ENCODE measurements around the gene ZDHHC16. TPM values are rescaled to one million over a fixed set of nuclear protein-coding genes. Genes with fewer than 3 reads are reported as not detected.
A peak's percentile ranks its signal among the peaks of the same experiment; 100 is the strongest.

ZDHHC16 gene
- total and polyA plus RNA-seq, 9 donors: 17.8 to 34.7 (median 26.2) TPM

GRCh38 chr10:97459933-97460332, 14.0 kb downstream of the ZDHHC16 start:
- WGBS, 3 donors: 74 to 82% (median 78%) methylated on average over 7 of the region's 7 CpGs
- Histone ChIP-seq H3K4me3 (no peak overlapping the region), H3K36me3 (no peaks in the 10 kb centered on the region), H3K27ac (no peak overlapping the region), H3K4me1 (ENCODE audit: insufficient read depth) (no peaks in the 10 kb centered on the region), H3K9me3 (no peaks in the 10 kb centered on the region), H3K27me3 (no peaks in the 10 kb centered on the region)
- TF ChIP-seq POLR2A (IDR thresholded peaks at IDR 0.05) (no peak), EP300 (IDR thresholded peaks at IDR 0.05) (no peak), CTCF (IDR thresholded peaks at IDR 0.05) (no peak)
- intact Hi-C loops (cut with DNase I): loop anchor here in 3 of 4 donors (5.0 kb wide), 2 partner anchors 92 to 152 kb away; no protein-coding TSS in a partner anchor
- DNase-seq: no peak

DNA sequence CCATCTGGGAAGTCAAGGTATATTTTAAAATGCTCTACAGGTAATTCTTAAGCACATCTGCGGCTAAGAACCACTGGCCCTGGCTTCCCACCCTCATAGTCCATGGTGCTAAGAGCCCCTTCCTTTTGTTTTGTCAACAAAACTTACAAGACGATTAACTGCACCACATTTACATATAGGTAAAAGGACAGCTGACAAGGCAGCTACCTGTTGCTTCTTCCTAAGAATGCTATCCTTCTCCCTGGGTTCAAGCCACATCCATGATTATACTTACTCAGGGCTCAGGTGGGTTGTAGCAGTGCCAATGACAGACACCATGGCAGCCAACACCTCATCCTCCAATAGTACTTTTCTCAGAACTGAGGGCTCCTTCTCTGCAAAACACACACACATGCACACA, 16.3 kb downstream of the ZDHHC16 start:
- H3K27me3 ChIP-seq: no peaks in the 10 kb centered on the region
- TF ChIP-seq POLR2A (IDR thresholded peaks at IDR 0.05): no peak
- TF ChIP-seq EP300 (IDR thresholded peaks at IDR 0.05): no peak
- TF ChIP-seq CTCF (IDR thresholded peaks at IDR 0.05): no peak
- DNase-seq: no peak
- H3K27ac ChIP-seq: no peak overlapping the region
- H3K4me3 ChIP-seq: no peak overlapping the region
- no peaks in the 10 kb centered on the region for H3K9me3 ChIP-seq
- 83 to 93% (median 92%) methylated on average over 2 of the region's 2 CpGs for WGBS, 3 donors
- intact Hi-C loops (cut with DNase I): loop anchor here in 3 of 4 donors (5.0 kb wide), 2 partner anchors 90 to 150 kb away; no protein-coding TSS in a partner anchor
- no peaks in the 10 kb centered on the region for H3K4me1 ChIP-seq (ENCODE audit: insufficient read depth)
- no peaks in the 10 kb centered on the region for H3K36me3 ChIP-seq

DNA sequence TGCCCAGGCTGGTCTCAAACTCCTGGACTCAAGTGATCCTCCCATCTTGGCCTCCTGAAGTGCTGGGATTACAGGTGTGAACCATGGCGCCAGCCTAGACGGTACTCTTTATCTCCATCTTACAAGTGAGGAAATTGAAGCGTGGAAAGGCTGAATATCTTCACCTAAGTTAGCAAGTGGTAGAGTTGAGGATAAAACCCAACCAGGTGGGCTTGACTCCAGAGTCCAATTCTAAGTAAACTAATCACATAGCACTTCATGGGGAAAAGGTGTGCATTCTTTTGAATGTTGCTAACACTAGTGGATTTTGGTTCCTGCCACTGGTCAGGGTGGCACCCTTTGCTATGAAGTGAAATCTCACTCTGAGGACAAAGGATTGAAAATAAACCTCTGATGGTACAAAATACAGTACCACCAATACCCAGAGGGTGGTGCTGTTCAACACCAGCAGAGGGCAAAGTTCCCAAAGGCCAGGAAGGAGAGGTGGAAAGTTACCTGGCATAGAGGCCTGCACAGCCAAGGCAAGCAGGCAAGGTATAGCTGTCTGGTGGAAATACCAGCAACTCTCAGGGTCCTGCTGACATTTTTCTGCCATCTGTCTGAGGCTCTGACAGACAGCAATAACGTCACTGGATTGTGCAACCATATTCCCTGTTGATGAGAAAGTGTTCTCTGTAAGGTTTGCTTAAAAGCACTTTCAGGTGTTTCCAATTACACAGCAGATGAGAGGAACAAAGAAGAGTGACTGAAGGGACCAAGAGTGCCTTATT, 17.6 kb downstream of the ZDHHC16 start:
- peak in 1 of 5 donors; percentile 19 for DNase-seq

DNA sequence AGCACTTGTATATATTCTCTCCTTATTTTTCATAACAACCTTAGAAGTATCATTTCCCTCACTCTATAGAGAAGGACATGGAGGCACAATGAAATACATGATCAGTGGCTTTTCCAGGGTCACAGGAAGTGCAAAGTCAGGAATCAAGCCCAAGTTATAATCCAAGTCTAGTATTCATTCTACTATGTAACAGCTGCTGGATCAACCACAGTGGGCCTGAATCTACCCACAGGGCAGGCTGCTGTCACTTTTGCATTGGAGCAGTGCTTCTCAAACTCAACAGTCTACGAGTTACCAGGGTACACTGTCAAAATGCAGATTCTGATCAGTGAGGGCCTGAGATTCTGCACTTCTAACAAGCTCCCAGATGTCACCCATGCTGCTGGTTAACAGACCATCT, 18.3 kb downstream of the ZDHHC16 start:
- DNase-seq: peak in 1 of 5 donors; percentile 0
- Histone ChIP-seq H3K27ac (no peak overlapping the region), H3K4me1 (ENCODE audit: insufficient read depth) (no peaks in the 10 kb centered on the region), H3K36me3 (no peaks in the 10 kb centered on the region), H3K9me3 (no peaks in the 10 kb centered on the region), H3K4me3 (no peak overlapping the region), H3K27me3 (no peaks in the 10 kb centered on the region)
- 58 to 84% (median 59%) methylated on average over 1 of the region's 1 CpG for WGBS, 3 donors
- TF ChIP-seq POLR2A (IDR thresholded peaks at IDR 0.05) (no peak), EP300 (IDR thresholded peaks at IDR 0.05) (no peak), CTCF (IDR thresholded peaks at IDR 0.05) (no peak)
- intact Hi-C loops (cut with DNase I): loop anchor here in 3 of 4 donors (5.0 kb wide), 2 partner anchors 88 to 148 kb away; no protein-coding TSS in a partner anchor

More for the DNA sequence above, 17.6 kb downstream of the ZDHHC16 start:
- TF ChIP-seq POLR2A (IDR thresholded peaks at IDR 0.05) (no peak), CTCF (IDR thresholded peaks at IDR 0.05) (peak; percentile 62 to 69 (median 63)), EP300 (IDR thresholded peaks at IDR 0.05) (no peak)
- intact Hi-C loops (cut with DNase I): loop anchor here in 3 of 4 donors (5.0 kb wide), 2 partner anchors 89 to 149 kb away; no protein-coding TSS in a partner anchor
- 76 to 80% (median 79%) methylated on average over 4 of the region's 4 CpGs for WGBS, 3 donors
- no peaks in the 10 kb centered on the region for H3K4me1 ChIP-seq (ENCODE audit: insufficient read depth)
- no peak overlapping the region for H3K27ac ChIP-seq
- no peak overlapping the region for H3K4me3 ChIP-seq
- no peaks in the 10 kb centered on the region for H3K9me3 ChIP-seq
- no peaks in the 10 kb centered on the region for H3K27me3 ChIP-seq
- H3K36me3 ChIP-seq: no peaks in the 10 kb centered on the region

Measured in ovary (tissue), 9 donors.